HG03196 (cell line): ENCODE measurements around the gene SLC44A1.
A peak's percentile ranks its signal among the peaks of the same experiment; 100 is the strongest.

Source experiments
- ATAC-seq: cut with Tn5 transposase; IDR thresholded peaks from one replicate; pipeline ENCODE4 v1.9.1; 2021; ENCODE audit not compliant: unreplicated experiment

The SLC44A1 gene

GRCh38 chr9:105419816-105420597 lies 175.6 kb downstream of the SLC44A1 start:
- no peak for ATAC-seq

GRCh38 chr9:105421154-105421553 lies 176.7 kb downstream of the SLC44A1 start:
- no peak for ATAC-seq

- no peak for ATAC-seq
Observed at GRCh38 chr9:105421864-105422263, 177.4 kb downstream of the SLC44A1 start.

GRCh38 chr9:105425816-105426433 lies 181.5 kb downstream of the SLC44A1 start:
- peak; percentile 67 for ATAC-seq

GRCh38 chr9:105426657-105427056 lies 182.2 kb downstream of the SLC44A1 start:
- ATAC-seq: no peak

- ATAC-seq: no peak
Observed at GRCh38 chr9:105431424-105432246, 187.2 kb downstream of the SLC44A1 start.

- no peak for ATAC-seq
Observed at GRCh38 chr9:105432247-105432842, 187.9 kb downstream of the SLC44A1 start.

GRCh38 chr9:105435453-105435852 lies 191.0 kb downstream of the SLC44A1 start:
- no peak for ATAC-seq

GRCh38 chr9:105436783-105437182 lies 192.3 kb downstream of the SLC44A1 start:
- no peak for ATAC-seq

GRCh38 chr9:105437704-105438103 lies 193.3 kb downstream of the SLC44A1 start:
- ATAC-seq: no peak

- no peak for ATAC-seq
Observed at GRCh38 chr9:105438141-105438806, 193.8 kb downstream of the SLC44A1 start.

GRCh38 chr9:105439428-105439827 lies 195.0 kb downstream of the SLC44A1 start:
- no peak for ATAC-seq

GRCh38 chr9:105441616-105442160 lies 197.2 kb downstream of the SLC44A1 start:
- no peak for ATAC-seq

GRCh38 chr9:105443121-105443520 lies 198.7 kb downstream of the SLC44A1 start:
- ATAC-seq: no peak

GRCh38 chr9:105444130-105444529 lies 199.7 kb downstream of the SLC44A1 start:
- ATAC-seq: no peak

GRCh38 chr9:105445203-105445881 lies 200.9 kb downstream of the SLC44A1 start:
- no peak for ATAC-seq

GRCh38 chr9:105447386-105447813 lies 202.9 kb downstream of the SLC44A1 start:
- ATAC-seq: no peak

- ATAC-seq: peak; percentile 93
Observed at GRCh38 chr9:105447814-105448812, 203.7 kb downstream of the SLC44A1 start, which contains the start of gene FSD1L. TSS of gene FSD1L (plus strand) at chr9:105448034. CDS start at chr9:105448221, 187 bp downstream.
